ENCODE data around the gene PXMP2. TPM values are rescaled to one million over a fixed set of nuclear protein-coding genes. Genes with fewer than 3 reads are reported as not detected.
"Not testable (repeated sequence)": the region's sequence is repeated elsewhere in the genome, so short reads cannot be mapped to it uniquely, and the experiment has no call there.

The PXMP2 gene
- total RNA-seq, 6 experiments from 2014 or later = 19.8 to 22.6 (median 21.9) TPM

- Mint-ChIP-seq H3K4me3 (no peak overlapping the region), H3K4me1 (ENCODE audit: low read depth) (no peaks in the 10 kb centered on the region), H3K36me3 (ENCODE audit: low read depth) (peaks cover 31% of the 10 kb centered on the region), H3K9me3 (no peaks in the 10 kb centered on the region), H3K27ac (no peak overlapping the region), H3K27me3 (ENCODE audit: insufficient read depth) (no peaks in the 10 kb centered on the region)
- TF ChIP-seq CTCF (IDR thresholded peaks at IDR 0.05) = no peak
- no peak for DNase-seq
Observed at GRCh38 chr12:132747896-132748295, 60.5 kb downstream of the PXMP2 start.

- Mint-ChIP-seq H3K4me1 (ENCODE audit: low read depth) (no peaks in the 10 kb centered on the region), H3K27me3 (ENCODE audit: insufficient read depth) (no peaks in the 10 kb centered on the region), H3K4me3 (no peak overlapping the region), H3K9me3 (no peaks in the 10 kb centered on the region), H3K36me3 (ENCODE audit: low read depth) (peaks cover 27% of the 10 kb centered on the region), H3K27ac (no peak overlapping the region)
- DNase-seq = no peak
- no peak for TF ChIP-seq CTCF (IDR thresholded peaks at IDR 0.05)
Observed at GRCh38 chr12:132748319-132748718, 60.9 kb downstream of the PXMP2 start.

- H3K27ac Mint-ChIP-seq; H3K27me3 Mint-ChIP-seq (ENCODE audit: insufficient read depth); DNase-seq; H3K4me1 Mint-ChIP-seq (ENCODE audit: low read depth); H3K9me3 Mint-ChIP-seq; H3K4me3 Mint-ChIP-seq: not testable (repeated sequence)
- H3K36me3 Mint-ChIP-seq (ENCODE audit: low read depth) = peaks cover 15% of the 10 kb centered on the region
Observed at GRCh38 chr12:132753670-132754069, 66.3 kb downstream of the PXMP2 start.

- Mint-ChIP-seq H3K4me1 (ENCODE audit: low read depth) (0 out of 2 replicates have a peak, but pooled peaks cover 5% of the 10 kb centered on the region), H3K4me3 (no peak overlapping the region), H3K27me3 (ENCODE audit: insufficient read depth) (no peaks in the 10 kb centered on the region), H3K36me3 (ENCODE audit: low read depth) (peaks cover 15% of the 10 kb centered on the region), H3K9me3 (no peaks in the 10 kb centered on the region), H3K27ac (no peak overlapping the region)
- TF ChIP-seq CTCF (IDR thresholded peaks at IDR 0.05) = no peak
- DNase-seq = no peak
Observed at GRCh38 chr12:132754160-132754932, 67.0 kb downstream of the PXMP2 start.

Other genes with a start within 250 kb of the PXMP2 start
- 10 to 100 TPM; 25.1 to 34.0 (median 30.1) TPM for gene FBRSL1, start 197.4 kb upstream of the PXMP2 start, total RNA-seq (2021; fragmentation: NEBNext Ultra II Directional; extraction: Animal tissue kit (Norgen Biotek cat#: 25700))
- under 1 TPM; 0.23 to 1.00 (median 0.52) TPM for gene LRCOL1, start 77.0 kb upstream of the PXMP2 start, total RNA-seq (2021; fragmentation: NEBNext Ultra II Directional; extraction: Animal tissue kit (Norgen Biotek cat#: 25700))
- not detected for gene P2RX2, start 68.8 kb upstream of the PXMP2 start, total RNA-seq (2021; fragmentation: NEBNext Ultra II Directional; extraction: Animal tissue kit (Norgen Biotek cat#: 25700))
- 10 to 100 TPM; 19.4 to 35.5 (median 29.3) TPM for gene POLE, start 245 bp upstream of the PXMP2 start, total RNA-seq (2021; fragmentation: NEBNext Ultra II Directional; extraction: Animal tissue kit (Norgen Biotek cat#: 25700))
- gene PGAM5, start 23.3 kb downstream of the PXMP2 start, total RNA-seq (2021; fragmentation: NEBNext Ultra II Directional; extraction: Animal tissue kit (Norgen Biotek cat#: 25700)) = 10 to 100 TPM; 33.5 to 46.0 (median 39.2) TPM
- gene ANKLE2, start 74.2 kb downstream of the PXMP2 start, total RNA-seq (2021; fragmentation: NEBNext Ultra II Directional; extraction: Animal tissue kit (Norgen Biotek cat#: 25700)) = 10 to 100 TPM; 43.7 to 54.6 (median 47.2) TPM
- 100 to 1,000 TPM; 108 to 121 (median 115) TPM for gene GOLGA3, start 141.3 kb downstream of the PXMP2 start, total RNA-seq (2021; fragmentation: NEBNext Ultra II Directional; extraction: Animal tissue kit (Norgen Biotek cat#: 25700))
- gene CHFR, start 200.0 kb downstream of the PXMP2 start, total RNA-seq (2021; fragmentation: NEBNext Ultra II Directional; extraction: Animal tissue kit (Norgen Biotek cat#: 25700)) = 10 to 100 TPM; 23.1 to 30.0 (median 26.2) TPM

Data from HFFc6 (cell line).